GM12878 (cell line): Measurements from ENCODE around the gene HEXIM2. TPM values are rescaled to one million over a fixed set of nuclear protein-coding genes. Genes with fewer than 3 reads are reported as not detected.
A peak's percentile ranks its signal among the peaks of the same experiment; 100 is the strongest.

ENCODE experiments used
- ATAC-seq: fragments of 200-7000 bp; cut with Tn5 transposase; 3 replicates; pipeline ENCODE4 v1.9.1; 2020; ENCODE audit warnings: mild to moderate bottlenecking, moderate library complexity
- BruUV-seq: library from RNA; stranded (reverse); fragments of 400-500 nt; replicated peaks from 2 replicates; lab custom pipeline; 2021; lab: Mats Ljungman, UMichigan
- CTCF ChIA-PET: fragments of 300-600 bp; sonication (Branson Sonifier 250); formaldehyde crosslinking; extraction: SDS; loops from one replicate; lab custom pipeline; 2021; ENCODE audit warnings: inconsistent platforms; lab: Yijun Ruan, JAX
- POLR2A ChIA-PET: fragments of 350-600 bp; formaldehyde crosslinking; extraction: SDS; loops from one replicate; lab custom pipeline; 2021; ENCODE audit warnings: inconsistent platforms; lab: Charles Lee
- RAD21 ChIA-PET: fragments of 300-600 bp; sonication (Branson Sonifier 250); formaldehyde crosslinking; loops from one replicate; lab custom pipeline; 2023; ENCODE audit warnings: antibody characterized with exemption; ENCODE audit not compliant: unreplicated experiment; lab: Charles Lee
- SMC1A ChIA-PET: fragments of 300-600 bp; sonication (Branson Sonifier 250); formaldehyde crosslinking; loops from one replicate; lab custom pipeline; 2023; ENCODE audit not compliant: unreplicated experiment, uncharacterized antibody; lab: Charles Lee
- DNase-seq: peaks from one replicate; pipeline ENCODE4 v3.0.0-alpha.2; 2011; ENCODE audit warnings: low read depth, low spot score
- FAIRE-seq: peaks from 3 replicates; lab custom pipeline; 2011; peaks lifted over from hg19 to GRCh38; lab: Jason Lieb, UNC
- H2AFZ ChIP-seq: 2 replicates; pipeline ENCODE4 v1.6.0; 2011; ENCODE audit warnings: low read depth, low read length, control low read depth; ENCODE audit not compliant: control insufficient read depth
- H3K27ac ChIP-seq: 2 replicates; pipeline ENCODE4 v1.5.1; 2011; ENCODE audit warnings: control low read depth; ENCODE audit not compliant: control insufficient read depth, insufficient read depth
- H3K27me3 ChIP-seq, 2 experiments: replicated peaks in 1 of 2; 2 replicates each; pipeline versions ENCODE4 v1.6.0 to v1.6.1; 2011; ENCODE audit warnings: low read length in 1 of 2; ENCODE audit not compliant: control insufficient read depth in 2 of 2, insufficient read depth in 2 of 2
- H3K36me3 ChIP-seq, 2 experiments: 2 replicates each; pipeline ENCODE4 v1.5.1; 2011; ENCODE audit warnings: low read length in 1 of 2; ENCODE audit not compliant: control insufficient read depth in 2 of 2, insufficient read depth in 2 of 2
- H3K4me1 ChIP-seq: 2 replicates; pipeline ENCODE4 v1.6.1; 2011; ENCODE audit warnings: mild to moderate bottlenecking, low read length, moderate library complexity, mixed read lengths; ENCODE audit not compliant: control insufficient read depth, insufficient read depth
- H3K4me2 ChIP-seq: 2 replicates; pipeline ENCODE4 v1.6.0; 2011; ENCODE audit warnings: control low read depth; ENCODE audit not compliant: control insufficient read depth, insufficient read depth
- H3K4me3 ChIP-seq: fragments of 200-600 bp; sonication (generic); 2 replicates; pipeline ENCODE4 v1.5.1; 2016
- H3K79me2 ChIP-seq: 2 replicates; pipeline ENCODE4 v1.6.0; 2011; ENCODE audit warnings: low read length; ENCODE audit not compliant: control insufficient read depth, insufficient read depth
- H3K9ac ChIP-seq: 2 replicates; pipeline ENCODE4 v1.8.0; 2011; ENCODE audit warnings: low read length, control low read depth, mixed read lengths; ENCODE audit not compliant: control insufficient read depth, insufficient read depth
- H3K9me3 ChIP-seq: replicated peaks from 3 replicates; pipeline ENCODE4 v1.5.1; 2011; ENCODE audit warnings: mild to moderate bottlenecking, low read length; ENCODE audit not compliant: control insufficient read depth, insufficient read depth
- H4K20me1 ChIP-seq: 2 replicates; pipeline ENCODE4 v1.6.0; 2011; ENCODE audit not compliant: control insufficient read depth, insufficient read depth
- KDM1A ChIP-seq: fragments of 200-600 bp; sonication (generic); IDR thresholded peaks from 2 replicates; pipeline ENCODE4 v1.6.1; 2016; ENCODE audit warnings: borderline replicate concordance
- NRF1 ChIP-seq: conservative IDR thresholded peaks from 2 replicates; pipeline ENCODE4 v1.6.1; 2011; ENCODE audit warnings: mild to moderate bottlenecking, low read depth, low read length, improper control_type of control experiment
- ZNF274 ChIP-seq: IDR thresholded peaks from one replicate; pipeline ENCODE4 v1.8.0; 2011; ENCODE audit not compliant: insufficient read length, insufficient read depth
- ZNF384 ChIP-seq: IDR thresholded peaks from 2 replicates; pipeline ENCODE4 v1.6.1; 2012; ENCODE audit warnings: low read depth, mild to moderate bottlenecking, low read length, improper control_type of control experiment, borderline replicate concordance
- ZZZ3 ChIP-seq: IDR thresholded peaks from 2 replicates; pipeline ENCODE4 v1.6.1; 2011; ENCODE audit warnings: low read depth; ENCODE audit not compliant: control insufficient read depth, insufficient read length
- WGBS: methylation state at CpG from one replicate; pipeline ENCODE4 v1.1.6; 2016; ENCODE audit warnings: low lambda C conversion rate; ENCODE audit not compliant: insufficient replicate concordance, insufficient coverage; ENCODE audit errors: missing lambda C conversion rate; 5-methylcytosine and 5-hydroxymethylcytosine counted together
- in situ Hi-C: fragments of 300-500 bp; cut with MboI; formaldehyde crosslinking; loops from 9 replicates; pipeline ENCODE4 v1.14.3; 2018; ENCODE audit warnings: mixed read lengths
- intact Hi-C: fragments of 100-400 bp; cut with micrococcal nuclease; formaldehyde crosslinking; loops from one replicate; pipeline ENCODE4 v1.14.2; 2022; ENCODE audit not compliant: unreplicated experiment
- polyA plus RNA-seq, 11 experiments: library from polyadenylated mRNA; depleted of rRNA in 4 of 11; unstranded in 6 of 11; stranded (reverse) in 5 of 11; fragments of >200 nt; fragmentation: Nextera tagmentation in 4 of 11; fragmentation: Illumina TruSeq in 1 of 11; extraction: Ambion mirVana in 4 of 11; extraction: Trizol in 1 of 11; gene quantifications; 1 replicate in 1 of 11; 2 replicates in 10 of 11; pipeline versions ENCODE4 v1.2.1 to v1.2.3, GENCODE V29; 2011 to 2016; ENCODE audit warnings: inconsistent platforms in 2 of 11, missing spikeins in 2 of 11, low read depth in 1 of 11
- total RNA-seq, 4 experiments: library from RNA; depleted of rRNA in 3 of 4; stranded (reverse); fragments of >200 nt in 3 of 4; fragmentation: Illumina TruSeq in 1 of 4; extraction: Trizol in 1 of 4; gene quantifications; 2 replicates each; pipeline versions ENCODE4 v1.2.1 to v1.2.3, GENCODE V29; 2013 to 2021
- TF ChIP-seq, protein P1 (sequence below): fragments of 450-650 bp; IDR thresholded peaks from 2 replicates; pipeline ENCODE4 v1.6.1; 2018; ENCODE audit warnings: borderline replicate concordance, mild to moderate bottlenecking; ENCODE audit not compliant: partially characterized antibody
- TF ChIP-seq, protein P2 (sequence below): fragments of 450-650 bp; formaldehyde crosslinking; IDR thresholded peaks from 2 replicates; pipeline ENCODE4 v1.5.0; 2022; ENCODE audit warnings: mild to moderate bottlenecking, missing genetic modification characterization

The HEXIM2 gene
- total and polyA plus RNA-seq, 10 of the 15 experiments (the other 5 are each of a cell fraction or from before 2014, with no cell fraction given), result 0.10 to 10.3 (median 6.4) TPM

DNA sequence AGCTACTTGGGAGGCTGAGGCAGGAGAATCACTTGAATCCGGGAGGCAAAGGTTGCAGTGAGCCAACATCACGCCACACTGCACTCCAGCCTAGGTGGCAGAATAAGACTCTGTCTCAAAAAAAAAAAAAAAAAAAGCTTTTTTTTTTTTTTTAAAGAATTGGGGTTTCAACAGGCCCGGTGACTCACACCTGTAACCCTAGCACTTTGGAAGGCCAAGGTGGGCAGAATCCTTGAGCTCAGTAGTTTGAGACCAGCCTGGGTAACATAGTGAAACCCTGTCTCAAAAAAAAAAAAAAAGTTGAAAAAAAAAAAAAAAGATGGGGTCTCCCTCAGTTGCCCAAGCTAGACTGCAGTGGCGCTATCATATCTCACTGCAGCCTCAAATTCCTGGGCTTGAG, 6.6 kb upstream of the HEXIM2 start:
- no peak for DNase-seq
- Histone ChIP-seq H3K4me1 (peaks cover 5% of the 10 kb centered on the region), H3K9ac (no peak overlapping the region), H3K27me3 (no peaks in the 10 kb centered on the region), H3K4me3 (no peak overlapping the region), H4K20me1 (no peaks in the 10 kb centered on the region; the same call in 1 of the 2 replicates), H3K4me2 (no peak overlapping the region), H3K27ac (no peak overlapping the region), H3K36me3 (no peaks in the 10 kb centered on the region), H3K79me2 (peaks cover 39% of the 10 kb centered on the region), H3K9me3 (no peaks in the 10 kb centered on the region), H2AFZ (no peak overlapping the region)
- intact Hi-C loops (no loop called here), in situ Hi-C loops (no loop called here)
- FAIRE-seq, result no peak
- TF ChIP-seq ZNF384 (0 out of 2 replicates have a peak, but pooled peaks have one; percentile 20), ZZZ3 (no peak)
- ATAC-seq, result no peak
- POLR2A ChIA-PET, result interaction anchor here (0.6 to 1.2 kb wide), 8 partner anchors 11 to 619 kb away, joined by 3 to 10 read pairs (median 4); partner anchors contain the start of gene ACBD4
- CTCF ChIA-PET, result interaction anchor here (0.9 to 10.2 kb wide), 4 partner anchors 9 to 43 kb away, joined by 3 to 189 read pairs (median 17); partner anchors contain the start of gene ACBD4
- BruUV-seq, result no TSS peak
- 99% methylated on average over 4 of the region's 4 CpGs for WGBS
- RAD21 ChIA-PET, result interaction anchor here (0.6 to 1.7 kb wide), 2 partner anchors 20 to 298 kb away, joined by 3 to 17 read pairs; partner anchors contain the start of gene ACBD4
- SMC1A ChIA-PET, result interaction anchor here (0.6 to 2.1 kb wide), 3 partner anchors 19 to 217 kb away, joined by 4 to 10 read pairs (median 6); partner anchors contain the start of gene ACBD4

DNA sequence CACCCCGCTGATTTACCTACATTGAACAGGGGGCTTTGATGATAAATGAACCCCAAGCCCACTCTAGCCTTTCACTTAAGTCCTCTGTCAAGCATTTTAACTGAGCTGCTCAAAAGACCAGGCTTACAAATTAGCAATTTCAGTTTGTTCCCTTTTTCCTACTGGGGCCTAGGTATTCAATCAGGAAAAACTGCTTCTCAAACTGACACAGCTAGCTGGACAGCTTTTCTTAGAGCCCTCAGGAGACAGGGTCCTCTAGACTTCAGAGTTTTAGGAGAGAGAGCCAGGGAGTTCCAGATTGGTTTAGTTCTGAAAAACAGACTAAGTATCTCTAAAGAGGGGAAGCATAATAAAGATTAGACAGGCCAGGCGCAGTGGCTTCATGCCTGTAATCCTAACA, 6.2 kb upstream of the HEXIM2 start:
- peaks cover 39% of the 10 kb centered on the region for H3K79me2 ChIP-seq
- H3K9me3 ChIP-seq, result no peaks in the 10 kb centered on the region
- WGBS, result 96% methylated on average over 2 of the region's 2 CpGs
- no TSS peak for BruUV-seq
- no peak overlapping the region for H3K4me2 ChIP-seq
- CTCF ChIA-PET, result interaction anchor here (0.9 to 10.2 kb wide), 4 partner anchors 9 to 42 kb away, joined by 3 to 189 read pairs (median 17); partner anchors contain the start of gene ACBD4
- RAD21 ChIA-PET, result interaction anchor here (1.7 kb wide), 1 partner anchor 20 kb away, joined by 17 read pairs; the partner anchor contains the start of gene ACBD4
- H3K9ac ChIP-seq, result no peak overlapping the region
- ATAC-seq, result no peak
- H4K20me1 ChIP-seq, result no peaks in the 10 kb centered on the region; the same call in 1 of the 2 replicates
- SMC1A ChIA-PET, result interaction anchor here (1.3 to 2.1 kb wide), 2 partner anchors 20 to 43 kb away, joined by 6 to 10 read pairs; partner anchors contain the start of gene ACBD4
- DNase-seq, result no peak
- TF ChIP-seq NRF1 (no peak), ZNF274 (no peak), KDM1A (no peak)
- TF ChIP-seq, protein P1, sequence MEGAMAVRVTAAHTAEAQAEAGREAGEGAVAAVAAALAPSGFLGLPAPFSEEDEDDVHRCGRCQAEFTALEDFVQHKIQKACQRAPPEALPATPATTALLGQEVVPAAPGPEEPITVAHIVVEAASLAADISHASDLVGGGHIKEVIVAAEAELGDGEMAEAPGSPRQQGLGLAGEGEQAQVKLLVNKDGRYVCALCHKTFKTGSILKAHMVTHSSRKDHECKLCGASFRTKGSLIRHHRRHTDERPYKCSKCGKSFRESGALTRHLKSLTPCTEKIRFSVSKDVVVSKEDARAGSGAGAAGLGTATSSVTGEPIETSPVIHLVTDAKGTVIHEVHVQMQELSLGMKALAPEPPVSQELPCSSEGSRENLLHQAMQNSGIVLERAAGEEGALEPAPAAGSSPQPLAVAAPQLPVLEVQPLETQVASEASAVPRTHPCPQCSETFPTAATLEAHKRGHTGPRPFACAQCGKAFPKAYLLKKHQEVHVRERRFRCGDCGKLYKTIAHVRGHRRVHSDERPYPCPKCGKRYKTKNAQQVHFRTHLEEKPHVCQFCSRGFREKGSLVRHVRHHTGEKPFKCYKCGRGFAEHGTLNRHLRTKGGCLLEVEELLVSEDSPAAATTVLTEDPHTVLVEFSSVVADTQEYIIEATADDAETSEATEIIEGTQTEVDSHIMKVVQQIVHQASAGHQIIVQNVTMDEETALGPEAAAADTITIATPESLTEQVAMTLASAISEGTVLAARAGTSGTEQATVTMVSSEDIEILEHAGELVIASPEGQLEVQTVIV, result no peak
- TF ChIP-seq, protein P2, sequence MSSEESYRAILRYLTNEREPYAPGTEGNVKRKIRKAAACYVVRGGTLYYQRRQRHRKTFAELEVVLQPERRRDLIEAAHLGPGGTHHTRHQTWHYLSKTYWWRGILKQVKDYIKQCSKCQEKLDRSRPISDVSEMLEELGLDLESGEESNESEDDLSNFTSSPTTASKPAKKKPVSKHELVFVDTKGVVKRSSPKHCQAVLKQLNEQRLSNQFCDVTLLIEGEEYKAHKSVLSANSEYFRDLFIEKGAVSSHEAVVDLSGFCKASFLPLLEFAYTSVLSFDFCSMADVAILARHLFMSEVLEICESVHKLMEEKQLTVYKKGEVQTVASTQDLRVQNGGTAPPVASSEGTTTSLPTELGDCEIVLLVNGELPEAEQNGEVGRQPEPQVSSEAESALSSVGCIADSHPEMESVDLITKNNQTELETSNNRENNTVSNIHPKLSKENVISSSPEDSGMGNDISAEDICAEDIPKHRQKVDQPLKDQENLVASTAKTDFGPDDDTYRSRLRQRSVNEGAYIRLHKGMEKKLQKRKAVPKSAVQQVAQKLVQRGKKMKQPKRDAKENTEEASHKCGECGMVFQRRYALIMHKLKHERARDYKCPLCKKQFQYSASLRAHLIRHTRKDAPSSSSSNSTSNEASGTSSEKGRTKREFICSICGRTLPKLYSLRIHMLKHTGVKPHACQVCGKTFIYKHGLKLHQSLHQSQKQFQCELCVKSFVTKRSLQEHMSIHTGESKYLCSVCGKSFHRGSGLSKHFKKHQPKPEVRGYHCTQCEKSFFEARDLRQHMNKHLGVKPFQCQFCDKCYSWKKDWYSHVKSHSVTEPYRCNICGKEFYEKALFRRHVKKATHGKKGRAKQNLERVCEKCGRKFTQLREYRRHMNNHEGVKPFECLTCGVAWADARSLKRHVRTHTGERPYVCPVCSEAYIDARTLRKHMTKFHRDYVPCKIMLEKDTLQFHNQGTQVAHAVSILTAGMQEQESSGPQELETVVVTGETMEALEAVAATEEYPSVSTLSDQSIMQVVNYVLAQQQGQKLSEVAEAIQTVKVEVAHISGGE (CRISPR knock-in tag), result no peak
- TF ChIP-seq, all 136 proteins: peak for 0
- no peak for FAIRE-seq
- no peak overlapping the region for H3K4me3 ChIP-seq
- no peak overlapping the region for H2AFZ ChIP-seq
- in situ Hi-C loops, result no loop called here
- H3K4me1 ChIP-seq, result peaks cover 5% of the 10 kb centered on the region
- intact Hi-C loops, result no loop called here
- H3K27ac ChIP-seq, result no peak overlapping the region
- H3K36me3 ChIP-seq, result no peaks in the 10 kb centered on the region
- H3K27me3 ChIP-seq, result no peaks in the 10 kb centered on the region
- POLR2A ChIA-PET, result interaction anchor here (0.6 to 1.2 kb wide), 5 partner anchors 11 to 255 kb away, joined by 3 to 10 read pairs (median 4); partner anchors contain the start of gene ACBD4
